HG03139 (cell line): ENCODE results near the gene BMPR2.
"Not testable (repeated sequence)": the region's sequence is repeated elsewhere in the genome, so short reads cannot be mapped to it uniquely, and the experiment has no call there.

ENCODE experiments used
- ATAC-seq: cut with Tn5 transposase; IDR thresholded peaks from one replicate; pipeline ENCODE4 v1.9.1; 2021; ENCODE audit not compliant: unreplicated experiment

Gene BMPR2

DNA sequence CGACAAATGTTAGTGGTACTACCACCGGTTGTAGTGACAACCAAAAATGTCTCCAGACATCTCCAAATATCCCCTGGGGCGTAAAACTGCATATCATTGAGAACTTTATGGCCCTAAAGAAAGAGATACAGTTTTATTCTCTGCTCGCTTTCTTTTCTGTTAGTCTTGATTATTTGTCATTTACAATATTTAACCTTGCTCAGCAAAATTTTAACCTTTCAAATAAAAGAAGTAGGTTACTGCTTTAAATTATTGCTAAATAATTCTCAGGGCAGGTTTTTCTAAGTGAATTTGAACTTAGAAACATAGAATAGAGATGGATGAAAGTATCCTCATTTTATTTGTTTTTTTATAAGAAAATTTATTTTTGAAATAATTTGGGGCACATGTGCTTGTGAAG lies 67.9 kb downstream of the BMPR2 start:
- ATAC-seq, result no peak

DNA sequence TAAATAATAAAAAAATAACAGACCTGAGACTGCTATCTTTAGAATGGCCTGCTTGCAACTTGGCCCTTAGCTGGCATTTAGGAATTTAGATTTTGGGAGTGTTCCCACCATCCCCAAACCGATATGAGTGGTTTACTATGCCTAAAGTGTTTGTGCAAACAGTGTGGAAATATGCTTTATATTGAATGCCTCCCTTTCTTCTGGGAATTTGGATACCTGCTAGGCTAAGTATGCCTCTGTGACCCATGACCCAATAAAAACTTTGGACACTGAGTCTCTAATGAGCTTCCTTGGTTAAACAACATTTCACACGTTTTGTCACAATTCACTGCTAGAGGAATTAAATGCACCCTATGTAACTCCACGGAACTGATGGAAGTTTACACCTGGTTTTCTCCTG lies 73.2 kb downstream of the BMPR2 start:
- no peak for ATAC-seq

DNA sequence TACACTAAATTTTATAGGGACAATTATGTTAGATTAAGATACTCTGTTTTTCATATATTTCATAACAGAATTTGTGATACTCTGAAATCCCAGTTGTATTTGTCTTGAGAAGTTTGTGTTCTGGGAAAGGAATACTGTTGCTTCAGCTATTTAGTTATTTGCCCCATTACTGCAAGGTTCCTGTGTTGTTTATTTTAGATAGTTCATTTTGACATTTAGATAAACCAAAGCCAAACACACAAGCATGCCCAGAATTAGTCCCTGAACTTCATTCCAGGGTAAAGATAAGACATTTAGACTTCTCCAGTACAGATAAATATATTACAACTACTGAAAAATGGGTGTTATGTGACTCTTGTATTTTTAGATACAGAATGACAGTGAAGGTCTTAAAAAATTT lies 74.7 kb downstream of the BMPR2 start:
- no peak for ATAC-seq

DNA sequence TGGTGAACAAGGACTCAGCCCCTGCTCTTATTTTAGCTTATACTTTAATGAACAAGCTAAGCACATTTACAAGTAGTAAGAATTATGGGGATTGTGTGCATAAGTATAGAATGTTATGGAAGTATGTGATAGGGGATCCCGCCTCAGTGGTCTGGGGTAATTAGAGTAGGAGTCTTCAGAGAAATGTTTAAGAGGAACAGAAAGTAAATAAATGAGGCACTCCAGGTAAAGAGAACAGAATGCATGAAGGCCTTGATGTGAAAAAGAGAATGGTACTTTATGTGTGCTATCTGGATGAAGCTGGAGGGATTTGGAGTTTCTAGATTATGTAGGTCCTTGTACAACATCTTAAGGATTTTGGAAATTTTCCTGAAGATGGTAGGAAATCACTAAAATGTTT lies 76.6 kb downstream of the BMPR2 start:
- ATAC-seq, result no peak

DNA sequence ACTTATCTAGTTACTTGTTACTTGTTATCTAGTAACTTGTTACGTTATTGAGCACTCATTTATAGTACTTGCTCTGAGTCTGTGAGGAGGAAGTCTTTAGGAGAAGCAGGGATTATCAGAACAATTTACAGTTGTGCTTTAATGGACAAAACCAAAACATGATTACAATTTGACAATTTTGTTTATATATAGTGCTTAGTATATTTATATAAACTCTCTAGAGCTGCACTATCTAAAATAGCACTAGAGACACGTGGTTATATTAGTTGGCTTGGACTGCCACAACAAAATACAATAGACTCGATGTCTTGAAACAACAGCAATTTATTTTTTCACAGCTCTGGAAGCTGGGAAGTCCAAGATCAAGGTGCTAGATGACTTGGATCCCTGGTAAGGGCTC lies 78.4 kb downstream of the BMPR2 start:
- ATAC-seq, result no peak

DNA sequence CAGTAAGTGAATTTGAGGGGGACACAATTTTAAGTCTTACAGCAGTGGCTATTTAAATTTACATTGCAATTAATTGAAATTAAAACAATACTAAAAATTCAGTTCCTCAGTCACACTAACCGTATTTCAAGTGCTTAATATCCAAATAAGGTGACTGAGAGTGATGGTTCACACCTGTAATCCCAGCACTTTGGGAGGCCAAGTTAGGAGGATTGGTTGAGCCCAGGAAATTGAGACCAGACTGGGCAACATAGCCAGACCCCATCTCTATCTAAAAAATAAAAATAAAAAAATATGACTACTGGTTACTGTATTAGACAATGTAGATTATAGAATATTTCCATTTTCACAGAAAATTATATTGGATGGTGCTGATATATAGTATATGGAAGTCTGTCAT lies 79.0 kb downstream of the BMPR2 start:
- no peak for ATAC-seq

DNA sequence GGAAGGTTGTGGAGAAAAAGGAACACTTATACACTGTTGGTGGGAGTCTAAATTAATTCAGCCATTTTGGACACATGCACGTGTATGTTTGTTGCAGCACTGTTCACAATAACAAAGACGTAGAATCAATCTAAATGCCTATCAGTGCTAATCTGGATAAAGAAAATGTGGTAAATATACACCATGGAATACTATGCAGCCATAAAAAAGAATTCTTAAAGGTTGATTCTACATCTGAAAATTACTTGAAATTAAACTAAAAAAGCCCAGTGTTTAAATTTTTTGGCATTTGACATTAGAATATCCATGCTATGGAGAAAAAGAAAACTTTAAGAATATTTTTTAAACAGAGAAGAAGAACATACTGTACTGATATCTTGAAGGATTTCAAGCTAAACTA lies 84.0 kb downstream of the BMPR2 start:
- ATAC-seq, result no peak

DNA sequence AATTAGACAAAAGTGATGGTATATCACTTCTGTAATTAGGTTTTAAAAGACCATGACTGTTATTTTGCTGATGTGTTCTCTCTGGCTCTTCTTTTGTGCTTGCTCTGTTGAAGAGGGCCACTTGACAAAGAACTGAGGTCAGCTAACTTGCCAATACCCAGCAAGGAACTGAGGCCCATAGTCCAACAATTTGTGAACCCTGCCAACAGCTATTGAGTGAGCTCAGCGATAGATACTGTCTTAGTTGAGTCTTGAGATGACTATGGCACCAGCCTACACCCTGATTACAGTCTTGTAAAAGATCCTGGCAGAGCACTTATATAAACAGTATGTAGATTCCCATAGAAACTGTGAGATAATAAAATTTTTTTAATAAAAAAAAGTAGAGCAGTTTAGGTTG lies 103.0 kb downstream of the BMPR2 start:
- no peak for ATAC-seq

DNA sequence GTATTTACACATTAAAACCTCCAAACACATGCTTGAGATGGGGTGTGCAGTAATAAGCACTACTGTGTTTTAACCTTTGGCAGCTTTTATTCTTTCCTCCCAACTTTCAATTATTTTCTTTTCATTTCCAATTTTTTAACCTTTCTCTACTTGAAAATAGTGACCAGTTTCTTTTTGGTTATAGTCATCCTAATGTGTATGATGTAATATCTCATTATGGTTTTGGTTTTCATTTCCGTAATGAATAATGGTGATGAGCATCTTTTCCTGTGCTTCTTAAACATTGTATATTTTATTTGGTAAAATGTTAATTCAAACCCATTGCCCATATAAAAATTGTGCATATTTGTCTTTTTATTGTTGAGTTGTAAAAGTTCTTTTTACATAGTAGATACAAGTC lies 103.5 kb downstream of the BMPR2 start:
- ATAC-seq, result no peak

DNA sequence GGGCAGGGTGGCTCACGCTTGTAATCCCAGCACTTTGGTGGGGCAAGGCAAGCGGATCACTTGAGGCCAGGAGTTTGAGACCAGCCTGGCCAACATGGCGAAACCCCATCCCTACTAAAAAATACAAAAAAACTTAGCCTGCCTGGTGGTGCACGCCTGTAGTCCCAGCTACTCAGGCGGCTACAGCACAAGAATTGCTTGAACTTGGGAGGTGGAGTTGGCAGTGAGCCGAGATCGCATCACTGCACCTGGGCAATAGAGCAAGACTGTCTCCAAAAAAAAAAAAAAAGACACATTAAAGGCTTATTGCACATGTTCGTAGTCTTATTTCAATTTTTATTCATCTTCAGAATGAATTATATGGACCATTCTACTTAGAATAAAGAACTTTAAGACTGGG lies 110.2 kb downstream of the BMPR2 start:
- ATAC-seq, result no peak

DNA sequence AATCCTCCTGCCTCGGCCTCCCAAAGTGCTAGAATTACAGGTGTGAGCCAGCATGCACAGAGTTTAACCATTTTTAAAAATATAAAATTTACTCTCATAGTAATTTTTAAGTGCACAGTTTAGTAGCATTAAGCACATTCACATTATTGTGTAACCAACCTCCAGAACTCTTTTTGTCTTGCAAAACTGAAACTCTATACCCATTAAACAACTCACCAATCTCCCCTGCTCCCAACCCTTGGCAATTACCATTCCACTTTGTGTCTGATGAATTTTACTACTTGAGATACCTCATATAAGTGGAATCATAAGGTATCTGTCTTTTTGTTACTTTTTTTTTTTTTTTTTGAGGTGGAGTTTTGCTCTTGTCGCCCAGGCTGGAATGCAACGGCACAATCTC lies 112.5 kb downstream of the BMPR2 start:
- no peak for ATAC-seq

DNA sequence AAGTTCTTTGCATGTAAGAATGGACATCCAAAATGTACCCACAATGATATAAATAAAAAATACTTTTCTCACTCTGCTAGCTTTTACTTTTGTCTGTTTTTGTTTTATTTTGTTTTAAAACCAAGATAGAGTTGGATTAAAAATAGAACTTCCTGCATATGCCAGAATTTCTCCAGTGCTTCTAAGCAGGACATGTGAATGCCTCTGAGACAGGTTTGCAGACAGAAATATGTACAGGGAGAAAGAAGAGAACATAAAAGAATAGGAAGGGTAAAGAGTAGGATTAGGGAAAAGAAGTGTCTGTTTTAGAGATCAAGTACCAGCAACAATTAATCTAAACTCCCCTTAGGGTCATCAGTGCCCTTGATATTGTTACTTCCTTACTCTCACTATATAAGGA lies 114.4 kb downstream of the BMPR2 start:
- ATAC-seq, result no peak

DNA sequence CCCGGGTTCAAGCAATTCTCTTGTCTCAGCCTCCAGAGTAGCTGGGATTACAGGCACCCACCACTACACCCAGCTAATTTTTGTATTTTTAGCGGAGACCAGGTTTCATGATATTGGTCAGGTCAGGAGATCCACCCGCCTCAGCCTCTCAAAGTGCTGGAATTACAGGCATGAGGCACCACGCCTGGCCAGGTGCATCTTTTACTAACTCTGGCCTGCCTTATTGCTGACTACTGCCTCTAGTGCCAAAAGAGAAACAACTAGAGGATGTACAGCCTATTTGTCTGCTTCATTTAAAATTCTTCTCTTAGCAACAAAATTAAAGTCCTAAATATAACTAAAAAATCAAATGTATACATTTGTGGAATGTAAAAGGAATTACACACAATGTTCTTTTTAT lies 115.4 kb downstream of the BMPR2 start:
- no peak for ATAC-seq

DNA sequence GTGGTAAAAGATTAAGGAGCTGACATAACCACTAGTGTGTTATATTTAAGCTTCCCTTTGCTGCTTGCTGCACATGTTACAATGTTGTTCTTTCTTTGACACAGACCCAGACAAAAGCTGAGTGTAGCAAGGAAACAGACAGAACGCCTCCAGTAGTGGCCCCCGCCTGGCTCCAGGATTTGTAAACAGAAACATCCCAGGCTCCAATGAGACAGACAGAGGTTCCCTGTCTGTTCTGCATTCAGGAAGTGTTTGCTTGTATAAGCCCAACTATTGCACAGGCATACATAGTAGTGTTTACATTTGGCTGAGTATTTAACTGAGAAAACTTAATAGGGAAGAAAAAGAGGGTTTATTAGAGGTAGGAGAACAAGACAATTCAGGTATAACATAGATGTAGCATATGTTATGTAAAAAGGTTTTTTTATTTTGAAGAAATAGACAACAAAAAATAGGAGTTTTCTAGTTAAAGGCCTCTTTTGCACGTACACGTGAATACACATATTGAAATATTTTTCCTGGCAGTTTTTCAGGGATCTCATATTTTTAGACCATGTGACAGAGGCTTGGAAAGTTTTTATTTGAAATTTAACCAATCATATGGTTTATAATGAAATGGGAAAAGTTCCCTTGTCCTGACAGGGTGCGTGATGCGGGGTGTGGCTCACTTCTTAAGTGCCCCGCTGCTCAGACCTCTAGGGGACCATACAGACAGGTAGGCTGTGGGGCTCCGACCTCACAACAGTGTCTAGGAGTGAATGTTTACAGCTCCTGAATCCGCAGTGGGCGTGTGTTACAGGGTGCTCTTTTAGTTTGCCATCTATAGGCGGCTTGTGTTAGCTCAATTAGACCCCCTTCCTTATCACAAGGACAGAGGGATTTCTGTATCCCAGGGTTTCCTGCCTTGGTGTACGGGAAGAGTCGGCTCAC lies 118.4 kb downstream of the BMPR2 start:
- no peak for ATAC-seq

DNA sequence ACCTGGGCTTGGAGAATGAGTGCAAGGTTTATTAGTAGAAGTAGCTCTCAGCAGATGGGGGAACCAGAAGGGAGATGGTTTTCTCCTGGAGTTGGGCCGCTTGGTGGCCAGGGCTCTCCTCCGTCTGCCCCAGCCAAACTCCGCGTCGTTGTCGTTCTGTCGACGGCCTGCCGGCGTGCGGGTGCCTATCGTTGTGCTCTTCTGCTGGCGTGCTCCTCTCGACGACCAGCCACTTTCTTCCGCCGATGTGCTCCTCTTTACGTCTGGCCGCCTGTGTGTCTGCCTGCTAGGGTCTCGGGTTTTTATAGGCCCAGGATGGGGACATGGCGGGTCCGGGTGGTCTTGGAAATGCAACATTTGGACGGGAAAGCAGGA lies 119.1 kb downstream of the BMPR2 start:
- ATAC-seq, result no peak

DNA sequence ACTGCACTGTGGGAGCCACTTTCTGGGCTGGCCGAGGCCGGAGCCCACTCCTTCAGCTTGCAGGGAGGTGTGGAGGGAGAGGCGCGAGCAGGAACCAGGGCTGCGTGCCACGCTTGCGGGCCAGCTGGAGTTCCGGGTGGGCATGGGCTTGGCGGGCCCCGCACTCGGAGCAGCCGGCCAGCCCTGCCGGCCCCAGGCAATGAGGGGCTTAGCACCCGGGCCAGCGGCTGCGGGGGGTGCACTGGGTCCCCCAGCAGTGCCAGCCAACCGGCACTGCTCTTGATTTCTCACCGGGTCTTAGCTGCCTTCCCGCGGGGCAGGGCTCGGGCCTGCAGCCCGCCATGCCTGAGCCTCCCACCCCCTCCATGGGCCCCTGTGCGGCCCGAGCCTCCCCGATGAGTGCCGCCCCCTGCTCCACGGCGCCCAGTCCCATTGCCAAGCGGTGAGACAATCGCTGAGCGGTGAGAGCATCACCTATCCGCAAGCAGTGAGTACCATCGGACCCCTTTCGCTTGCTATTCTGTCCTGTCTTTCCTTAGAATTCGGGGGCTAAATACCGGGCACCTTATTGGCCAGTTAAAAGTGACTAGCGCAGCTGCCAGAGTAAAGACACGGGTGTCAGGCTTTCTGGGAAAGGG lies 120.8 kb downstream of the BMPR2 start:
- not testable (repeated sequence) for ATAC-seq

DNA sequence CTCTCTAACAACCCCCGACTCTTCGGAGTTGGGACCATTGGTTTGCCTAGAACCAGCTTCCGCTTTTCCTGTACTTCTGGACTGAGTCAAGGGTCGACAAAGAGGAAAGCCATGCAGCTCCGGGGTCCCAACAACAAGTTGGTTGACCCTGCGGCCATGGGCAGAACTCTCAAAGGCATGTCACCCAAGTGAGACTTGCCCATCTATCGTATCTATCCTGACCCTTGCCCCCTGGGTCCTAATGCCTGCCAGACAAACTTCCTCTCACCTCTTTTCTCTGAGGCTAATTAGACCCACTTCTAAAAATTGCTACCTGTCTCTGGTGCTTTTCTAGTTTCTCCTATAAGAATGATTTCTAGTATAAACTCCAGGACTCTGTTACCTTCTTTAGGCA lies 121.3 kb downstream of the BMPR2 start:
- not testable (repeated sequence) for ATAC-seq

DNA sequence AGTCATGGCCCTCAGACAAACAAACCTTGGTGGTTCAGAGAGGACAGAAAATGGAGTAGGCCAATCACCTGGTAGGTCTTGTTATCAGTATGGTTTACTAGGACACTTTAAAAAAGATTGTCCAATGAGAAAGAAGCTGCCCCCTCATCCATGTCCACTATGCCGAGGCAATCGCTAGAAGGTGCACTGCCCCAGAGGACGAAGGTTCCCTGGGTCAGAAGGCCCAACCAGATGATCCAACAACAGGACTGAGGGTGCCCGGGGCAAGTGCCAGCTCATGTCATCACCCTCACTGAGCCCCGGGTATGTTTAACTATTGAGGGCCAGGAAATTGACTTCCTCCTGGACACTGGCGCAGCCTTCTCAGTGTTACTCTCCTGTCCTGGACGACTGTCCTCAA lies 123.7 kb downstream of the BMPR2 start:
- not testable (repeated sequence) for ATAC-seq

DNA sequence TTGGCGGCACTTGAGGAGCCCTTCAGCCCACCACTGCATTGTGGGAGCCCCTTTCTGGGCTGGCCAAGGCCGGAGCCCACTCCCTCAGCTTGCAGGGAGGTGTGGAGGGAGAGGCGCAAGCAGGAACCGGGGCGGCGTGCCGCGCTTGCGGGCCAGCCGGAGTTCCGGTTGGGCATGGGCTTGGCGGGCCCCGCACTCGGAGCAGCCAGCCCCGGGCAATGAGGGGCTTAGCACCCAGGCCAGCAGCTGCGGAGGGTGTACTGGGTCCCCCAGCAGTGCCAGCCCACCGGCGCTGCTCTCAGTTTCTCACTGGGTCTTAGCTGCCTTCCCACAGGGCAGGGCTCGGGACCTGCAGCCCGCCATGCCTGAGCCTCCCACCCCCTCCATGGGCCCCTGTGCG lies 127.1 kb downstream of the BMPR2 start:
- ATAC-seq, result not testable (repeated sequence)

DNA sequence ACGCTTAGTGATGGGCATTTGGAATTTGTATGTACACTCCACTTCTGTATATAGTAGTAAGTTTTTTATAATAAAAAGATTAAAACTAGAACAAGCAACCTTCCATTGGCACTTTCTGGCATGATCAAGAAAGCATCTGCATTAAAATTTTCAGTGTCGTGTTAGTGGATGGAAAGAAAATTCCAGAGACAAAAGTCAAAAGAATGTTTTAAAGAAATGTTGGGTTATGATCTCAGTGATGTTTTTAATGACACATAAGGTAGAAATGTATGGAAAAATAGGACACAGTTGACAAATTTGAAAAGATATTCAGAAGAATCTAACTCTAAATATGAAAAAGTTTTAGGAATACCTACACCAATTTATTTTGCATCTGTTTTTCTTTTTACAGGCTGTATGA lies 132.6 kb downstream of the BMPR2 start:
- no peak for ATAC-seq

DNA sequence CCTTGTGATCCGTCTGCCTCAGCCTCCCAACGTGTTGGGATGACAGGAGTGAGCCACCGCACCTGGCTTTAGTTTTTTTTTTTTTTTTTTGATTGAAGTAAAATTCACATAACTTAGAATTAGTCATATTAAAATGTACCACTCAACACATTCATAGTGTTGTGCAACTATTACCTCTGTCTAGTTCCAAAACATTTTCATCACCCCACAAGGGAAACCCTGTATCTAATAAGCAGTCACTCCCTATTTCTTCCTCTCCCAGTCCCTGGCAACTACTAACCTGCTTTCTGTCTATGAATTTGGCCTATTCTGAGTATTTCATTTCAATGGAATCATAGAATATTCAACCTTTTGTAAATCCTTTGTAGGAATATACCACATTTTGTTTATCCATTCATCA lies 134.8 kb downstream of the BMPR2 start:
- ATAC-seq, result no peak

DNA sequence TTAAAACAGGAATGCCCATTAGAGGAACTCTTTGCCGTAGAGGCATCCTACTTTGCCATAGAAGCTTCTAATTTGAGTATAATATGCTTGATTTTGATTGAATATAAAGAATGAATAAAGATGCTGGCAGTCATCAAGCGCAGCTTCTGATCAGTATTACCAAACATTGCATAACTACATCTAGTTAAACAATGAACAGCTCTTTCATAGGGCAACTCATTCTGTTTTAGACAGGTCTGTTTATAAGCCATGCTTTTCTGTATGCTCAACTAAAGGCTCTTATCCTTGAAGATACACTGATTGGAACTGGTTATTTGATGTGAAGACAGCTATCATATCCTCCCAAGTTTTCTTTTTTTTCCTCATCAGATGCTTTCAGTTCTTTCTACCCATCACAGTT lies 136.0 kb downstream of the BMPR2 start:
- ATAC-seq, result no peak

DNA sequence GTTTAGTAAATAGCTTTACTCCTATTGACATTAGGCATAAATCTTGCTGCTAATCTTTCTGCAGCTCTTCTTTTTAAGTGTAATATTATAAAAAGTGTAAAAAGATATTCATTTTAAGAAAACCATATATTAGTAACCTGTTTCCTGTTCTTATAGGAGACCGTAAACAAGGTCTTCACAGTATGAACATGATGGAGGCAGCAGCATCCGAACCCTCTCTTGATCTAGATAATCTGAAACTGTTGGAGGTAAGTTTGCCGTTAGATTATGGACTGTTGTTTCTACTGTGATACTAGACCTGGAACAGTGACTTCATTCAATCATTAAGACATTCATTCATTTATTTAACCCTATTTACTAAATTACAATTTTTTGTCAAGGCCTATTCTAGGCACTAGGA lies 138.6 kb downstream of the BMPR2 start:
- no peak for ATAC-seq
